Natural killer cell (primary cell): Measurements from ENCODE around the gene PTRH1. TPM values are rescaled to one million over a fixed set of nuclear protein-coding genes. Genes with fewer than 3 reads are reported as not detected.

Source experiments
- ATAC-seq, 3 donors: fragments of 150-1000 bp in 2 of 3; fragments of 200-7000 bp in 1 of 3; cut with Tn5 transposase; 1 replicate in 1 of 3; 2 replicates in 2 of 3; pipeline ENCODE4 v1.10.0; 2021; ENCODE audit warnings: mild to moderate bottlenecking in 2 of 3, moderate library complexity in 2 of 3
- DNase-seq, 2 donors: peaks; one replicate each; pipeline versions ENCODE4 v3.0.0 to v3.0.0-alpha.2; 2013 to 2021; ENCODE audit warnings: mixed read lengths in 1 of 2
- H3K27ac ChIP-seq: one replicate; pipeline ENCODE4 v1.5.1; 2013; ENCODE audit warnings: mild to moderate bottlenecking, low read length
- H3K27me3 ChIP-seq: one replicate; pipeline ENCODE4 v1.6.1; 2013; ENCODE audit warnings: low read length; ENCODE audit not compliant: control insufficient read depth, insufficient read depth
- H3K36me3 ChIP-seq: one replicate; pipeline ENCODE4 v1.6.1; 2013; ENCODE audit warnings: low read length; ENCODE audit not compliant: control insufficient read depth, insufficient read depth
- H3K4me1 ChIP-seq: one replicate; pipeline ENCODE4 v1.6.1; 2013; ENCODE audit warnings: low read length; ENCODE audit not compliant: control insufficient read depth, insufficient read depth
- H3K4me3 ChIP-seq: one replicate; pipeline ENCODE4 v1.5.1; 2013; ENCODE audit warnings: low read length
- H3K9me3 ChIP-seq: one replicate; pipeline ENCODE4 v1.6.1; 2013; ENCODE audit warnings: low read length; ENCODE audit not compliant: control insufficient read depth, insufficient read depth
- H3K27ac Mint-ChIP-seq, 2 donors: one replicate each; pipeline ENCODE4 v1.8.0; 2022; ENCODE audit warnings: mild to moderate bottlenecking in 2 of 2, mixed read lengths in 2 of 2, moderate library complexity in 1 of 2
- H3K27me3 Mint-ChIP-seq, 2 donors: one replicate each; pipeline ENCODE4 v1.8.0; 2022; ENCODE audit warnings: low read depth in 2 of 2, mixed read lengths in 2 of 2
- H3K36me3 Mint-ChIP-seq: one replicate; pipeline ENCODE4 v1.8.0; 2022; ENCODE audit warnings: mixed read lengths
- H3K4me1 Mint-ChIP-seq, 2 donors: one replicate each; pipeline ENCODE4 v1.8.0; 2022; ENCODE audit warnings: mixed read lengths in 2 of 2
- H3K4me3 Mint-ChIP-seq: one replicate; pipeline ENCODE4 v1.8.0; 2022; ENCODE audit warnings: mild to moderate bottlenecking, moderate library complexity, mixed read lengths
- H3K9me3 Mint-ChIP-seq, 2 donors: one replicate each; pipeline ENCODE4 v1.8.0; 2022; ENCODE audit warnings: mixed read lengths in 2 of 2
- WGBS: methylation state at CpG from one replicate; pipeline ENCODE4 v1.1.7; 2013; ENCODE audit warnings: missing lambda C conversion rate; ENCODE audit not compliant: insufficient coverage; 5-methylcytosine and 5-hydroxymethylcytosine counted together
- intact Hi-C: fragments of 100-400 bp; cut with micrococcal nuclease; formaldehyde crosslinking; loops from one replicate; pipeline ENCODE4 v1.14.2; 2022
- total RNA-seq, 4 donors: library from RNA; stranded (reverse); fragments of 120-200 nt in 1 of 4; gene quantifications; one replicate each; pipeline versions ENCODE4 v1.2.3 to v1.2.4, GENCODE V29; 2013 to 2022
- TF ChIP-seq, protein P1 (sequence below): fragments of 200-600 bp; IDR thresholded peaks from one replicate; pipeline ENCODE4 v1.8.0; 2022; ENCODE audit warnings: antibody characterized with exemption

PTRH1 gene
- total RNA-seq, 3 donors from 2014 or later (not counting 1 experiment from before 2014, with no cell fraction given): 6.9 to 11.5 (median 11.0) TPM

DNA sequence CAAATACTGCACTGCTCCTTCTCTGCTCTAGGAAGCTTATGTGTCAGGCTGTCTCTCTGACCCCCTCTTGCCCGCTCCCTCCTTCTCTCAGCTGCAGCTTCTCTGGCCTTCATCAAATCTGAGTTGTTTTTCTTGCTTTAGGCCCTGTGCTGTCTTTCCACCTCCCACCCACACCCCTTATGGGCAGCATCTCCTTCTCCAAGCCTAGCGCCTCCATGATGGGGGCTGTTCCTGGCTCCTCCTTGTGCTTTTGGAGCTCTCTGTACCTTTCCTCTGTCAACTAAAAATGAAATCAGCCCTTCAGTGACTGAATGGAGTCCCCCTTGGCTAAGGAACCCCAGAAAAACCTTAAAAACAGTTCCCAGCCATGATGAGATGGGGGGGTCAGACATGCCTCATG, 15.3 kb downstream of the PTRH1 start:
- TF ChIP-seq, protein P1, sequence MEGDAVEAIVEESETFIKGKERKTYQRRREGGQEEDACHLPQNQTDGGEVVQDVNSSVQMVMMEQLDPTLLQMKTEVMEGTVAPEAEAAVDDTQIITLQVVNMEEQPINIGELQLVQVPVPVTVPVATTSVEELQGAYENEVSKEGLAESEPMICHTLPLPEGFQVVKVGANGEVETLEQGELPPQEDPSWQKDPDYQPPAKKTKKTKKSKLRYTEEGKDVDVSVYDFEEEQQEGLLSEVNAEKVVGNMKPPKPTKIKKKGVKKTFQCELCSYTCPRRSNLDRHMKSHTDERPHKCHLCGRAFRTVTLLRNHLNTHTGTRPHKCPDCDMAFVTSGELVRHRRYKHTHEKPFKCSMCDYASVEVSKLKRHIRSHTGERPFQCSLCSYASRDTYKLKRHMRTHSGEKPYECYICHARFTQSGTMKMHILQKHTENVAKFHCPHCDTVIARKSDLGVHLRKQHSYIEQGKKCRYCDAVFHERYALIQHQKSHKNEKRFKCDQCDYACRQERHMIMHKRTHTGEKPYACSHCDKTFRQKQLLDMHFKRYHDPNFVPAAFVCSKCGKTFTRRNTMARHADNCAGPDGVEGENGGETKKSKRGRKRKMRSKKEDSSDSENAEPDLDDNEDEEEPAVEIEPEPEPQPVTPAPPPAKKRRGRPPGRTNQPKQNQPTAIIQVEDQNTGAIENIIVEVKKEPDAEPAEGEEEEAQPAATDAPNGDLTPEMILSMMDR: no peak
- peaks cover 8 to 15% of the 10 kb centered on the region in 2 donors for H3K4me1 Mint-ChIP-seq
- peak overlapping the region; percentile 72 for H3K4me3 Mint-ChIP-seq
- intact Hi-C loops: no loop called here
- no peak overlapping the region for H3K27ac ChIP-seq
- no peaks in the 10 kb centered on the region for H3K9me3 ChIP-seq
- DNase-seq: no peak
- peak overlapping the region; percentile 84 to 97 for H3K27ac Mint-ChIP-seq
- no peak for ATAC-seq
- H3K36me3 Mint-ChIP-seq: no peaks in the 10 kb centered on the region
- 95% methylated on average over 2 of the region's 2 CpGs for WGBS
- H3K9me3 Mint-ChIP-seq: no peaks in the 10 kb centered on the region
- no peaks in the 10 kb centered on the region for H3K27me3 ChIP-seq
- H3K4me1 ChIP-seq: peaks cover 13% of the 10 kb centered on the region
- H3K4me3 ChIP-seq: no peak overlapping the region
- no peaks in the 10 kb centered on the region for H3K36me3 ChIP-seq
- H3K27me3 Mint-ChIP-seq: no peaks in the 10 kb centered on the region

DNA sequence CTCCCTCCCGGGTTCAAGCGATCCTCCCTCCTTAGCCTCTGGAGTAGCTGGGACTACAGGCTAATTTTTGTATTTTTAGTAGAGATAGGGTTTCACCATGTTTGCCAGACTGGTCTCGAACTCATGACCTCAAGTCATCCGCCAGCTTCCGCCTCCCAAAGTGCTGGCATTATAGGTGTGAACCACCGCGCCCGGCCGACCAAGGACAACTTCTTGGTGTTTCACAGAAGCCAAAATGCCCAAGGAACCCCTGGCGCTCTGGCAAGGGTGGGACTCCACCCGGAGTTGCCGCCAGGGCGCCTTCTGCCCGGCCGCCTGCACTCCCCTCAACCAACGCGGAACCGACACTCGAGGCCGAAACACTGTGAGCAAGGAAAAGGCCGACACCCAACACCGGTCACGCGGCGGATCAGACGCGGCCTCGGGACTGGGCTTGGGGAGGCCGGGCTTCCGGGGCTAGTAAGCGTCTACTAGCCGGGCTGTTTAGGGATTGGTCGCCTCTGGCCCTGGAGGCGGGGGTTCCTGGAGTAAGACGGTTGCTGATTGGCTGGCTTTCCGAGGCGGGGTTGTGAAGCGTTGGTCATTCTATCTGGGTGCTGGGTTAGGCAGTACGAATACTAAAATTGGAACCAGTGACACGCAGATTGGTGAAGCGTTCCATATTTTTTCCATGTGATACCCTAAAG, 16.3 kb downstream of the PTRH1 start:
- H3K9me3 Mint-ChIP-seq: no peaks in the 10 kb centered on the region
- no peaks in the 10 kb centered on the region for H3K36me3 Mint-ChIP-seq
- peaks cover 8 to 15% of the 10 kb centered on the region in 2 donors for H3K4me1 Mint-ChIP-seq
- Histone ChIP-seq H3K36me3 (no peaks in the 10 kb centered on the region), H3K27ac (peak overlapping the region; percentile 73), H3K9me3 (no peaks in the 10 kb centered on the region), H3K4me1 (peaks cover 13% of the 10 kb centered on the region), H3K4me3 (peak overlapping the region; percentile 25), H3K27me3 (no peaks in the 10 kb centered on the region)
- H3K27me3 Mint-ChIP-seq: no peaks in the 10 kb centered on the region
- WGBS: 15% methylated on average over 41 of the region's 41 CpGs
- TF ChIP-seq, protein P1: no peak
- DNase-seq (peak; percentile 89 to 92), ATAC-seq (peak; percentile 97 to 99 (median 98))
- peak overlapping the region; percentile 84 to 97 for H3K27ac Mint-ChIP-seq
- peak overlapping the region; percentile 72 for H3K4me3 Mint-ChIP-seq
- intact Hi-C loops: loop anchor here (1.0 to 2.0 kb wide), 2 partner anchors 16 to 36 kb away; partner anchors contain the start of genes PTRH1 and TOR2A

DNA sequence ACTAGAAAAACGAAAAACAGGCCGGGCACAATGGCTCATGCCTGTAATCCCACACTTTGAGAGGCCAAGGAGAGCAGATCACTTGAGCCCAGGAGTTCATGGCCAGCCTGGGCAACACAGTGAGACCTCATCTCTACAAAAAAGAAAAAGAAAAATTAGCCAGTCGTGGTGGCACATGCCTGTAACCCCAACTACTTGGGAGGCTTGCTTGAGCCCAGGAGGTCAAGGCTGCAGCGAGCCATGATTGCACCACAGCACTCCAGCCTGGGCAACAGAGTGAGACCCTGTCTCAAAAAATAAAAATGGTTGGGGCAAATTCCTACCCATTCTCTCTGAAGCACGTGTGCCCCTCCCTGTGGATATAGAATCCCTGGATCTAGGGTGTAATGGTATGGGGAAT, 17.1 kb downstream of the PTRH1 start:
- no peaks in the 10 kb centered on the region for H3K36me3 Mint-ChIP-seq
- H3K27me3 ChIP-seq: no peaks in the 10 kb centered on the region
- DNase-seq: no peak
- peak overlapping the region; percentile 84 to 97 for H3K27ac Mint-ChIP-seq
- no peak for ATAC-seq
- peak overlapping the region; percentile 40 for H3K4me3 Mint-ChIP-seq
- H3K9me3 ChIP-seq: no peaks in the 10 kb centered on the region
- TF ChIP-seq, protein P1: no peak
- H3K4me1 Mint-ChIP-seq: peaks cover 8 to 15% of the 10 kb centered on the region in 2 donors
- H3K27ac ChIP-seq: no peak overlapping the region
- peaks cover 13% of the 10 kb centered on the region for H3K4me1 ChIP-seq
- no peaks in the 10 kb centered on the region for H3K36me3 ChIP-seq
- WGBS: 94% methylated on average over 4 of the region's 5 CpGs
- intact Hi-C loops: loop anchor here (2.0 kb wide), 1 partner anchor 36 kb away; the partner anchor contains the start of gene TOR2A
- H3K9me3 Mint-ChIP-seq: no peaks in the 10 kb centered on the region
- no peak overlapping the region for H3K4me3 ChIP-seq
- no peaks in the 10 kb centered on the region for H3K27me3 Mint-ChIP-seq
